Neutrophil (primary cell): ENCODE data around the gene CAV1.

Experiments used
- H3K27ac ChIP-seq: fragments of 200-600 bp; sonication (generic); 2 replicates; pipeline ENCODE4 v1.5.1; 2016; ENCODE audit warnings: mild to moderate bottlenecking, moderate library complexity
- H3K27me3 ChIP-seq: fragments of 200-600 bp; sonication (generic); 2 replicates; pipeline ENCODE4 v1.6.0; 2016; ENCODE audit warnings: mild to moderate bottlenecking
- H3K36me3 ChIP-seq: fragments of 200-600 bp; sonication (generic); 2 replicates; pipeline ENCODE4 v1.5.1; 2017
- H3K4me1 ChIP-seq, 2 experiments: fragments of 200-600 bp in 1 of 2; sonication (generic) in 1 of 2; 1 replicate in 1 of 2; 2 replicates in 1 of 2; pipeline versions ENCODE4 v1.5.1 to v1.6.1; 2013 to 2016; ENCODE audit warnings: low read depth in 1 of 2, low read length in 1 of 2, mild to moderate bottlenecking in 1 of 2, moderate library complexity in 1 of 2; ENCODE audit not compliant: control insufficient read depth in 1 of 2, insufficient read depth in 1 of 2
- H3K4me3 ChIP-seq, 2 experiments: fragments of 200-600 bp in 1 of 2; sonication (generic) in 1 of 2; 1 replicate in 1 of 2; 2 replicates in 1 of 2; pipeline ENCODE4 v1.5.1; 2013 to 2016; ENCODE audit warnings: low read depth in 1 of 2, low read length in 1 of 2, mild to moderate bottlenecking in 1 of 2, moderate library complexity in 1 of 2
- H3K9me3 ChIP-seq: fragments of 200-600 bp; sonication (generic); 2 replicates; pipeline ENCODE4 v1.5.1; 2016
- CTCF ChIP-seq: fragments of 200-600 bp; sonication (generic); IDR thresholded peaks from 2 replicates; pipeline ENCODE4 v1.5.1; 2016; ENCODE audit warnings: antibody characterized with exemption

CAV1 gene

DNA sequence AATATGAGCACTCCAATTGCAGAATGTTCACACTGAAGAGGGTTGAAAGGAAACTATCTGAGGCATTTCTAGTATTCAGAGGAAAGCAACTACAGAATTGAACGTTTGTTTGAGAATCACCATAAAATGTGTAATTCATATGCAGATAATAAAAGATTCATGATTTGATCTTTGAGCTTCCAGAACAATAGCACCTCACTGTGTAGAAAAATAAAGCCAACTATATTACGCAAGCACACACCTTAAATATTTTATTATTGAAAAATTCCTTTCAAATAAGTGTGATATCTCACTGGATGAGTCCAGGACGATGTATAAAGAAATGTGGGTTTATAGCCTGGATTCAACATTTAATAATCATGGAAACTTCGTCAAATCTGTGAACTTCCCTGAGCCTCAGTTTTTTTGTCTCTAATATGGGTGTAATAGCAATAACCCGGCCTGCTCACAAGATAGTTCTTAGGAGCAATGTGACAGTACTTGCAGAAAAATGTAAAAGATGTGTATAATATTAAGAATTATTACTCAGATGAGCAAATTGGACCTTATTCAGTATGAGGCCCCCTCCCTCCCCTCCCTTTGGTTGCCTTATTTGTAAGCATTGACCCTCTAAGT is 36.8 kb upstream of the CAV1 start:
- peaks cover 5% of the 10 kb centered on the region for H3K27me3 ChIP-seq
- H3K27ac ChIP-seq = no peak overlapping the region
- no peaks in the 10 kb centered on the region for H3K4me1 ChIP-seq
- no peaks in the 10 kb centered on the region for H3K36me3 ChIP-seq
- no peak overlapping the region for H3K4me3 ChIP-seq
- H3K9me3 ChIP-seq = no peaks in the 10 kb centered on the region
- TF ChIP-seq CTCF = no peak

- peaks cover 5% of the 10 kb centered on the region for H3K27me3 ChIP-seq
- no peaks in the 10 kb centered on the region for H3K36me3 ChIP-seq
- no peak for TF ChIP-seq CTCF
- H3K9me3 ChIP-seq = no peaks in the 10 kb centered on the region
- H3K4me1 ChIP-seq = no peaks in the 10 kb centered on the region
- H3K4me3 ChIP-seq = no peak overlapping the region
- H3K27ac ChIP-seq = no peak overlapping the region
These were observed 34.5 kb upstream of the CAV1 start for GRCh38 chr7:116490351-116490750.

DNA sequence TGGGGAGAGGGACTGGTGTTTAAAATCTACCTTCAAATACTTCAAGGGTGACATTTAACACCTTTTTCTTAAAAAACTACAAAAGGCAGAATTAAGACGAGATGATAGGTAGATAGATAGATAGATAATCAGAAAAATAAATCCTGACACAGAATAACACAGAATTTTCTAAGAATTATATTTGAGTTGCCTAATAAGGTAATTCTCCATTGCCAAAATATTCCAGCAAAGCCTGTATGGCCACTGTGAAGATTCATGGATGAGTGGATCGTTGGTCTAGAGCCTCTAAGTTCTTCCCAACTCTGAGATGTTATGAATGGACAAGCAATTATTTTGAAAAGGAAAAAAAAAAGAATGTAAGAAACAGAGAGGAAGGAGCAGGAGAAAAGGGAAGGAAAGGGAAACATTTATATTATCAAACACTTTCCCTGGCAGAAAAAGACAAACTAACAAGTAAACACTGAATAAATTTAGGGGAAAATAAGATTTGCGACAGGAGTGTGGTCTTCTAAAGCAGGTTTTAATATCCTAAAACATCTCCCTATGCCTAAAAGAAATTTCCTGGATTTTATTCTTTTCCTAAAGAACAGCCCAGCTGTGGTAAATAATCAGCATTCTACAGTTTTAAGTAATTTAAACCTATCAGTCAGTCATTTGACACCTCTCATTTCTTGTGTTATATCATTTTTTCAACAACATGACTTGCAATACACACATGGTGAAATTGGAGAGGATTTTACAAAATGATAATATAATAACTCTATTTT is 32.8 kb upstream of the CAV1 start:
- peaks cover 4% of the 10 kb centered on the region for H3K27me3 ChIP-seq
- H3K4me1 ChIP-seq = no peaks in the 10 kb centered on the region
- no peaks in the 10 kb centered on the region for H3K36me3 ChIP-seq
- no peak for TF ChIP-seq CTCF
- H3K27ac ChIP-seq = no peak overlapping the region
- no peak overlapping the region for H3K4me3 ChIP-seq
- no peaks in the 10 kb centered on the region for H3K9me3 ChIP-seq

GRCh38 chr7:116492654-116493109 is 32.2 kb upstream of the CAV1 start:
- Histone ChIP-seq H3K36me3 (no peaks in the 10 kb centered on the region), H3K27me3 (peaks cover 10% of the 10 kb centered on the region), H3K27ac (no peak overlapping the region), H3K4me1 (no peaks in the 10 kb centered on the region), H3K9me3 (no peaks in the 10 kb centered on the region), H3K4me3 (no peak overlapping the region)
- TF ChIP-seq CTCF = no peak

DNA sequence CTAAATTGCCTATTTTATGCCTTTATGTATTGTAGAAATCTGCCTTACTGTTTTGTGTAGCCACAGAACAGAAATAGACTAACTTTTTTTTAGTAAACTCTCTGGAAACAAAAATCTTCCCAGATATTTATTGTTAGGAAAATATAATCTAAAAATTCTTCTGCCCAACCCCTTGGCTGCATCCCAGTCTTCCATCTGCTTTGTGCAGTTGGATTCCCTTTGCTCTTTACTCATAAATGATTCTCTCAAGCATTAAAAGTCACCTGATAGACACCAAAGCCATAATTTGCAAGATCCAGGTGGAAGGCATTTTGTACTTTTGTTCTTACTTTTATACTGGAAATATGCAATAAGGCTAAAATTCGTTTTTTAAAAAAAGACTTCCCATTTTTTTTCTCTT is 31.4 kb upstream of the CAV1 start:
- H3K9me3 ChIP-seq = no peaks in the 10 kb centered on the region
- H3K27me3 ChIP-seq = peaks cover 17% of the 10 kb centered on the region
- H3K4me3 ChIP-seq = no peak overlapping the region
- H3K36me3 ChIP-seq = no peaks in the 10 kb centered on the region
- H3K4me1 ChIP-seq = no peaks in the 10 kb centered on the region
- no peak overlapping the region for H3K27ac ChIP-seq
- TF ChIP-seq CTCF = no peak
